GM12872 (cell line): ENCODE results near the gene JADE3.

Source experiments
- CTCF ChIP-seq: IDR thresholded peaks from 3 replicates; pipeline ENCODE4 v1.5.1; 2011; ENCODE audit warnings: low read depth, mild to moderate bottlenecking, low read length, moderate library complexity; ENCODE audit not compliant: insufficient read depth

Gene JADE3

DNA sequence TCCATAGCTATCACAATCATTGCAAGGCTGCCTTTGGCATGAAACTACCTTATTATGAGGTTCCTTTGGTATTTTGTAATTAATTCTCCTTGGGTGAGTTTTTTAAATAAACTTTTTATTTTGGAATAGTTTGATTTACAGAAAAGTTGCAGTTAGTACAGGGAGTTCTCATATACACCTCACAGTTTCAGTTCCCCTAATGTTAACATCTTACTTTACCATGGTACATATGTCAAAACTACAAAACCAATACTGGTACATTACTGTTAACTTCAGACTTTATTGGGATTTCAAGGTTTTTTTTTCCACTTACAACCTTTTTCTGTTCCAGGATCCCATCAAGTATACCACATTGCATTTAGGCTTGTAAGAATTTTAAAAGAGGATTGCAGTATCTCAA, 114.0 kb downstream of the JADE3 start:
- no peak for TF ChIP-seq CTCF

GRCh38 chrX:47030339-47030738, 118.1 kb downstream of the JADE3 start:
- TF ChIP-seq CTCF, result peak; percentile 39; the same call in 2 of the 3 replicates

GRCh38 chrX:47047989-47048388, 135.8 kb downstream of the JADE3 start:
- TF ChIP-seq CTCF, result no peak

GRCh38 chrX:47059142-47059874, 147.1 kb downstream of the JADE3 start:
- TF ChIP-seq CTCF, result no peak

DNA sequence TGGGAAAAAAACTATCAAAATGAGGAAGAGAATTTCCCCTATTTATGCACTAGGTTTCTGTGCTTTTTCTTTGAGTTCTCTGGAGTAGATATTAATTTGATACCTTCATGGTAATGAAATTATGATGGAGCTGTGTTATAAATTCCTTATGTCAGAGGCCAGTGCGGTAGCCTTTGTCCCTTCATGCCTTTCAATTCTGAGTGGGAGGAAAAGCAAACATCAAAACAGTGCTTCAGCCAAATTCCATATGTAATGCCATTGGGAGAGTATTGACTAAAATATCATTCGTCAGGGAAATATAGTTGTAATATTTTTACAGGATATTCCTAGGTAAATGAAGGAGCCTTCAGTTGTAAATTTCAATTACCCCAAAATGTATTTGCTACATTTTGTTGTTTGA, 148.5 kb downstream of the JADE3 start:
- no peak for TF ChIP-seq CTCF

DNA sequence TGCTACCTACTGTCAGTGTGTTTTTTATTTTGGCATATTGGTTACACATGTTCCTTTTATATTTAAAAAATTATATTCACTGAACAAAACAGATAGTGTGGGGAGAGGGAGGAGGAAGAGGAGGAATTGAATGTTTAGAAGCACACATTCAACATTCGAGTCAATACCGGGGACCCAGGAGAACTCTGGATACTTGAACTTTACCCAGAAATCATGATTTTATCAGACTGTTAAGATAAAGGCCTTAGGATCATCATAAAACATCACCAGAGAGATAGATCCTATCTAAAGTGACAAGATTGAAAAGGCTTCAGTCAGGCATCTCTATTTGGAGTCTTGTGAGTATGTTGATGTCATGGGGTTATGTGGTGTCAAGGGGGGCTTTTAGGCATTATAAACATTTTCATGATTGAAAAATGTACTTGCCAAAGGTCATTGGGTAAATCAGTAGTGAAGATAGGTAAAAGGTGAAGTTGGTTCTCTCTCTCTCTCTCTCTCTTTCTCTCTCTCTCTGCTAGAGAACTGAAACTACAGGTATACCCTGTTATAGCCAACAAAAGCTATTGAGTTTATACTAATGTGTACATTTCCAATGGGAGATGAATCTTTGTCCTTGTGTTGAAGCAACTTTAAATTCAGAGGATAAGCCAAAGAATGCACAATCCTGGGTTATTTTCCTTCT, 149.2 kb downstream of the JADE3 start:
- TF ChIP-seq CTCF, result no peak

GRCh38 chrX:47063179-47063578, 151.0 kb downstream of the JADE3 start:
- TF ChIP-seq CTCF, result no peak
